GM23248 (cell line): ENCODE results near the gene REXO1. TPM values are rescaled to one million over a fixed set of nuclear protein-coding genes. Genes with fewer than 3 reads are reported as not detected.

Experiments used
- DNase-seq: peaks from one replicate; pipeline ENCODE4 v3.0.0-alpha.2; 2015
- H2AFZ ChIP-seq: fragments of 200-600 bp; sonication (generic); 2 replicates; pipeline ENCODE4 v1.6.1; 2016; ENCODE audit warnings: antibody characterized with exemption
- H3F3A ChIP-seq: fragments of 200-600 bp; sonication (generic); 2 replicates; pipeline ENCODE4 v1.6.1; 2016; ENCODE audit warnings: mild to moderate bottlenecking, antibody characterized with exemption, mixed run types; ENCODE audit not compliant: insufficient read depth
- H3K27ac ChIP-seq: fragments of 200-600 bp; sonication (generic); 2 replicates; pipeline ENCODE4 v1.5.1; 2016; ENCODE audit warnings: mild to moderate bottlenecking
- H3K27me3 ChIP-seq: fragments of 200-600 bp; sonication (generic); replicated peaks from 2 replicates; pipeline ENCODE4 v1.6.1; 2016; ENCODE audit warnings: mild to moderate bottlenecking; ENCODE audit not compliant: insufficient read depth
- H3K36me3 ChIP-seq: fragments of 200-600 bp; sonication (generic); 2 replicates; pipeline ENCODE4 v1.6.1; 2016; ENCODE audit warnings: low read depth, mild to moderate bottlenecking
- H3K4me1 ChIP-seq: fragments of 200-600 bp; sonication (generic); 2 replicates; pipeline ENCODE4 v1.6.1; 2016; ENCODE audit warnings: mild to moderate bottlenecking; ENCODE audit not compliant: insufficient read depth
- H3K4me2 ChIP-seq: fragments of 200-600 bp; sonication (generic); one replicate; pipeline ENCODE4 v1.6.1; 2016; ENCODE audit warnings: mild to moderate bottlenecking; ENCODE audit not compliant: unreplicated experiment
- H3K4me3 ChIP-seq: fragments of 200-600 bp; sonication (generic); 2 replicates; pipeline ENCODE4 v1.5.1; 2016; ENCODE audit warnings: mild to moderate bottlenecking
- H3K79me2 ChIP-seq: fragments of 200-600 bp; sonication (generic); 2 replicates; pipeline ENCODE4 v1.6.1; 2016; ENCODE audit warnings: mild to moderate bottlenecking; ENCODE audit not compliant: insufficient read depth
- H3K9ac ChIP-seq: fragments of 200-600 bp; sonication (generic); 2 replicates; pipeline ENCODE4 v1.6.1; 2016; ENCODE audit warnings: mild to moderate bottlenecking
- H3K9me2 ChIP-seq: fragments of 200-600 bp; sonication (generic); 2 replicates; pipeline ENCODE4 v1.6.1; 2016; ENCODE audit warnings: mixed run types, mild to moderate bottlenecking, moderate library complexity; ENCODE audit not compliant: insufficient read depth
- H3K9me3 ChIP-seq: fragments of 200-600 bp; sonication (generic); one replicate; pipeline ENCODE4 v1.6.1; 2017; ENCODE audit warnings: low read depth
- H4K20me1 ChIP-seq: fragments of 200-600 bp; sonication (generic); 2 replicates; pipeline ENCODE4 v1.6.0; 2016; ENCODE audit not compliant: insufficient read depth
- EZH2 ChIP-seq: fragments of 200-600 bp; sonication (generic); IDR thresholded peaks from 2 replicates; pipeline ENCODE4 v1.6.1; 2018; ENCODE audit warnings: antibody characterized with exemption, mild to moderate bottlenecking; ENCODE audit not compliant: insufficient read depth, poor library complexity, severe bottlenecking
- EZH2phosphoT487 ChIP-seq: fragments of 200-600 bp; sonication (generic); IDR thresholded peaks from 2 replicates; pipeline ENCODE4 v1.6.1; 2018; ENCODE audit warnings: antibody characterized with exemption, moderate library complexity, mild to moderate bottlenecking, low read depth; ENCODE audit not compliant: insufficient read depth
- WGBS, 2 experiments: methylation state at CpG; one replicate each; pipeline ENCODE4 v1.1.6; 2015 to 2017; ENCODE audit warnings: low lambda C conversion rate in 2 of 2, low coverage in 1 of 2; ENCODE audit errors: missing lambda C conversion rate in 2 of 2; 5-methylcytosine and 5-hydroxymethylcytosine counted together
- in situ Hi-C: fragments of 300-500 bp; cut with MboI; formaldehyde crosslinking; loops from 2 replicates; pipeline ENCODE4 v1.15.0; 2020
- polyA plus RNA-seq: library from polyadenylated mRNA; unstranded; fragments of >200 nt; fragmentation: Nextera tagmentation; extraction: Ambion mirVana; gene quantifications from 2 replicates; pipeline ENCODE4 v1.2.1, GENCODE V29; 2016
- total RNA-seq: library from RNA; depleted of rRNA; stranded (reverse); fragments of >200 nt; shearing (Covaris generic); gene quantifications from 2 replicates; pipeline ENCODE4 v1.2.3, GENCODE V29; 2014

Gene REXO1
- total and polyA plus RNA-seq, 2 experiments from 2014 or later: 4.9 to 5.2 TPM

DNA sequence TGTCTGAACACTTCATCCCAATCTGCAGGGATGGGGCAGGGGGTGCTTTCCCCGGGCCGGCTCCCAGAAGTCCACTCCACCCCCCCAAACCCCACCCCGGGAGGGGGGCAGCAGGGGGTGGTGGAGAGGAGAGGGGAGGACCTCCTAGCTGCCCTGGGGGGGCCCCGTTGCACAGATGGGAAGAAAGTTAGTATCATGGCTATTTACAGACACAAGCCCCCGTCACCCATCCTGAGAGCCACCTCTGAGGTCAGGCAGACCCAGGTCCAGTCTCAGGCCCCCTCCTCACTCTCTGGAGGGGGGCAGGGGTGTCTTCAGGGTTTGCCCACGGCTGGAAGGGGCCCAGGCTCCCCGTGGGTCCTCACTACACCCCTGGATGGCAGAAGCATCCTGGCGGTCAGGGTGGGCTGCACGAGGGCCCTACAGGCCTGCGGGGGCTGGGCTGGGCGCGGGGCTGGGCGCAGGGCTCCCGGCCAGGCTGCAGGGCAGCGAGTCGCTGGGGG is 5.8 kb upstream of the REXO1 start:
- in situ Hi-C loops: no loop called here
- Histone ChIP-seq H3K9me3 (no peaks in the 10 kb centered on the region), H3K79me2 (peaks cover 77% of the 10 kb centered on the region), H3K9ac (peak overlapping the region; percentile 66), H3K27ac (peak overlapping the region; percentile 62), H3K9me2 (no peaks in the 10 kb centered on the region), H4K20me1 (no peaks in the 10 kb centered on the region), H3K4me2 (peak overlapping the region; percentile 74), H3F3A (peaks cover 20% of the 10 kb centered on the region; the same call in 1 of the 2 replicates), H3K4me3 (peak overlapping the region; percentile 54), H2AFZ (no peak overlapping the region), H3K36me3 (no peaks in the 10 kb centered on the region), H3K4me1 (peaks cover 31% of the 10 kb centered on the region), H3K27me3 (no peaks in the 10 kb centered on the region)
- 18 to 27% methylated on average over 3 to 16 of the region's 16 CpGs for WGBS, 2 experiments
- no peak for TF ChIP-seq EZH2phosphoT487
- no peak for TF ChIP-seq EZH2
- DNase-seq: no peak

DNA sequence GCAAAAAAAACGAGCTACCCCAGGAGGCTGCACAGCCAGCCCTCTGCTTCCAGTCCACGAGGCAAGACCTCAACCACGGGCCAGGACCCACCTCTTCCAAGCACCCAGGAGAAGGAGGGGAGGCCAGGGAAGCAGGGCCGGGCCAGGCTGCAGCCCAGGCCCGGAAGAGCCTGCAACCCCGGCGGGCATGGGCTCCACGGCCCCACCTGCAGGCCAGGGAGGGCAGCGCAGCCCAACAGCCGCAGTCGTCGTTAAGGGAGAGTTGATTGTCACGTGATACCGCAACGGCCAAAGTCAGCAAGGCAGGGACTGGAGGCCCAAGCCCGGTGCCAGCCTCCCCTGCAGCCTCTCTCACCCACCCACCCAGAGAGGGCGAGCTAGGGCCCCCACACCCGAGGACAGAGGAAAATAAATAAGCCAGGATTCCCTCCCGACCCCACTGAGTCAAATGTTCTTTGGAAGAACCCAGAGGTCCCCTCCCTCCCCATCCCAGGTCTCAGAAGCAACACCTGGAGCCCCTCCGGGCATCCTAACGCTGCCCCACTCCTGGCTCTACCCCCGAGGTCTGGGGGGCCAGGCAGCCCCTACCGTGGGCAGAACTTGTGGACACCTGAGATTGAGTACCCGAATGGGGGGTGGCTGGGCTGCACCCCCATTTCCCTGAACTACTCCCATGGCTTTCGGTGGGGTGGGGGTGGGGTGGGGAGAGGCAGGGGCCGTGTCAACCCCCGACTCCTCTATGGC is 5.2 kb upstream of the REXO1 start:
- Histone ChIP-seq H3K27me3 (no peaks in the 10 kb centered on the region), H3K9me2 (no peaks in the 10 kb centered on the region), H3K79me2 (peaks cover 75% of the 10 kb centered on the region), H3K36me3 (no peaks in the 10 kb centered on the region), H3K4me3 (no peak overlapping the region), H3K9ac (no peak overlapping the region), H3K4me1 (peaks cover 31% of the 10 kb centered on the region), H2AFZ (no peak overlapping the region), H3F3A (peaks cover 21% of the 10 kb centered on the region; the same call in 1 of the 2 replicates), H4K20me1 (no peaks in the 10 kb centered on the region), H3K4me2 (peak overlapping the region; percentile 25), H3K27ac (peak overlapping the region; percentile 35), H3K9me3 (no peaks in the 10 kb centered on the region)
- TF ChIP-seq EZH2phosphoT487 (no peak), EZH2 (no peak)
- 22 to 26% methylated on average over 22 to 26 of the region's 27 CpGs for WGBS, 2 experiments
- in situ Hi-C loops: no loop called here
- peak; percentile 92 for DNase-seq

DNA sequence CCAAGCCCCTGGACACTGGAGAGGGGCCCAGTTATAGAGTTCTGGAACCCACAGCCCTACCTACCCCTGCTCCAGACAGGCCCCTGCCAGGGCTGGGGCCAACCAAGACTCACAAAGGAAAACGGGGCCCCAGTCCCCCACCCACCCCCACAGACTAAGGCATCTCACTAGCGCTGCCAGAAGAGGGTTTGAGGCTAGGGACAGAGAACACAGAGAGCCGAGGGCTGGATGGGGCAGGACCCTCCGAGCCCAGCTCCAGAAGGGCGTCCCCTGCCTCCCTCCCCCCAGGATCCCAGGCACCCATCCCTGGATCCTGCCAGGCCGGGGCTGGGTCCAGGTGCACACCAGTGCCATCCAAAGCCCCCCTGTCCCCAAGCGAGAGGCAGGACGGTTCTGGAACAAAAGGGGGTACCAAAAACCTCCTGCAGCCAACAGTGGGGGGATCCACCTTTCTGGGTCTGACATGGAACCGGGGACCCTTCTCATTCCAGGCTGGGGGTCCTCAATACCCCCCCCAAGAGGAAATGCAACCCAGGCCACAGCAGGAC is 4.4 kb upstream of the REXO1 start:
- TF ChIP-seq EZH2phosphoT487 (no peak), EZH2 (no peak)
- Histone ChIP-seq H3K9me2 (no peaks in the 10 kb centered on the region), H3K4me2 (no peak overlapping the region), H3K4me3 (no peak overlapping the region), H3K9ac (no peak overlapping the region), H4K20me1 (no peaks in the 10 kb centered on the region), H3K27ac (no peak overlapping the region), H3K36me3 (no peaks in the 10 kb centered on the region), H3K9me3 (no peaks in the 10 kb centered on the region), H3K27me3 (no peaks in the 10 kb centered on the region), H3F3A (peaks cover 21% of the 10 kb centered on the region; the same call in 1 of the 2 replicates), H3K4me1 (peaks cover 27% of the 10 kb centered on the region), H2AFZ (no peak overlapping the region), H3K79me2 (peaks cover 71% of the 10 kb centered on the region)
- DNase-seq: no peak
- 48 to 57% methylated on average over 5 to 9 of the region's 9 CpGs for WGBS, 2 experiments
- in situ Hi-C loops: no loop called here

- Histone ChIP-seq H3K9me2 (no peaks in the 10 kb centered on the region), H2AFZ (no peak overlapping the region), H3K9me3 (no peaks in the 10 kb centered on the region), H3K27me3 (no peaks in the 10 kb centered on the region), H3K9ac (no peak overlapping the region), H4K20me1 (no peaks in the 10 kb centered on the region), H3K4me3 (no peak overlapping the region), H3K4me1 (peaks cover 26% of the 10 kb centered on the region), H3K79me2 (peaks cover 71% of the 10 kb centered on the region), H3F3A (peaks cover 21% of the 10 kb centered on the region; the same call in 1 of the 2 replicates), H3K36me3 (no peaks in the 10 kb centered on the region), H3K4me2 (no peak overlapping the region), H3K27ac (no peak overlapping the region)
- WGBS, 2 experiments: 36 to 37% methylated on average over 43 to 53 of the region's 66 CpGs
- no peak for DNase-seq
- in situ Hi-C loops: no loop called here
- no peak for TF ChIP-seq EZH2phosphoT487
- TF ChIP-seq EZH2: no peak
Measured at GRCh38 chr19:1851654-1852580, 3.6 kb upstream of the REXO1 start.
